ENCODE results near the gene HSD11B1L.
"Not testable (repeated sequence)": the region's sequence is repeated elsewhere in the genome, so short reads cannot be mapped to it uniquely, and the experiment has no call there.

The HSD11B1L gene

GRCh38 chr19:5697022-5697889 lies 16.4 kb downstream of the HSD11B1L start:
- TF ChIP-seq POLR2AphosphoS5 (IDR thresholded peaks at IDR 0.05; ENCODE audit: low read depth, low read length) (peak; percentile 78), POLR2A (IDR thresholded peaks at IDR 0.05; ENCODE audit: low read depth, low read length) (peak; percentile 54), TAF1 (IDR thresholded peaks at IDR 0.05; ENCODE audit: borderline replicate concordance, low read depth, low read length) (no peak)
- DNase-seq (ENCODE audit: insufficient read length) (no peak), FAIRE-seq (no peak)

GRCh38 chr19:5697890-5698634 lies 17.2 kb downstream of the HSD11B1L start:
- FAIRE-seq (no peak), DNase-seq (ENCODE audit: insufficient read length) (no peak)
- TF ChIP-seq POLR2AphosphoS5 (IDR thresholded peaks at IDR 0.05; ENCODE audit: low read depth, low read length), result peak; percentile 19; the same call in 1 of the 2 replicates
- no peak for TF ChIP-seq POLR2A (IDR thresholded peaks at IDR 0.05; ENCODE audit: low read depth, low read length)

DNA sequence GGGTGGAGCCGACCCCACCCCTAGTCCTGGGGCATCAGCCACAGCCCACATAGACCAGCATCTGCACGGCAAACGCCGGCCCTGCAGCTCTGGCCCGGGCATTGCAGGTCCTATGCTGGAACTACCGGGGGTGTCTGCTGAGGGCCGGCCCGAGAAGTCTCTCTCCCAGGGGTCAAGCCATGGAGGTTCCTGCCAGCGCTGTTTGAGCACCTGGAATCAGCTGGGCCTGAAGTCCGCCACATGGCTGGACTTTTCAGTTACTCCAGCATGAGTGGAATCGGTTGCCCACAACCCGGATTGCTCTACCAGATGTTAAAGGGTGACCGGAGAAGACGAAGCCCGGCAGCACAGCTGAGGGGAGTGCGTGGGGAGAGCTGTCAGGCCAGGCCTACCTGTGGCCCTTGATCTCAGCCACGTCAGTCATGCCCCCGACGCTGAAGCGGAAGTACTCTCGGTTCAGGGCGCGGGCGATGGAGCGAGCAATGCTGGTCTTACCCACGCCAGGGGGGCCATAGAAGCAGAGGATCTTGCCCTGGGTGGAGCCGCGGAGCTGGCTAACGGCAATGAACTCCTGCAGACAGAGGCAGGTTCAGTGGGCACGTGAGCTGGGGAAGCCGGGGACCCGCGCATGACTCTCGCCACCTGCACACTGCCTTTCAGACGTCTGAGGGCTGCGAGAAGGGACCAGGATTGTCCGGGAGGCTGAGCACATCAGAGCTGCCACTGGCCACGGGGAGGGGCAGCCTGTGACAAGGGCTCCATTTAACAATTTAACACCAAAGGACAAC lies 18.0 kb downstream of the HSD11B1L start:
- DNase-seq (ENCODE audit: insufficient read length), result no peak
- no peak for FAIRE-seq
- TF ChIP-seq POLR2AphosphoS5 (IDR thresholded peaks at IDR 0.05; ENCODE audit: low read depth, low read length) (peak; percentile 40), POLR2A (IDR thresholded peaks at IDR 0.05; ENCODE audit: low read depth, low read length) (peak; percentile 36; the same call in 1 of the 2 replicates), TAF1 (IDR thresholded peaks at IDR 0.05; ENCODE audit: borderline replicate concordance, low read depth, low read length) (no peak)

DNA sequence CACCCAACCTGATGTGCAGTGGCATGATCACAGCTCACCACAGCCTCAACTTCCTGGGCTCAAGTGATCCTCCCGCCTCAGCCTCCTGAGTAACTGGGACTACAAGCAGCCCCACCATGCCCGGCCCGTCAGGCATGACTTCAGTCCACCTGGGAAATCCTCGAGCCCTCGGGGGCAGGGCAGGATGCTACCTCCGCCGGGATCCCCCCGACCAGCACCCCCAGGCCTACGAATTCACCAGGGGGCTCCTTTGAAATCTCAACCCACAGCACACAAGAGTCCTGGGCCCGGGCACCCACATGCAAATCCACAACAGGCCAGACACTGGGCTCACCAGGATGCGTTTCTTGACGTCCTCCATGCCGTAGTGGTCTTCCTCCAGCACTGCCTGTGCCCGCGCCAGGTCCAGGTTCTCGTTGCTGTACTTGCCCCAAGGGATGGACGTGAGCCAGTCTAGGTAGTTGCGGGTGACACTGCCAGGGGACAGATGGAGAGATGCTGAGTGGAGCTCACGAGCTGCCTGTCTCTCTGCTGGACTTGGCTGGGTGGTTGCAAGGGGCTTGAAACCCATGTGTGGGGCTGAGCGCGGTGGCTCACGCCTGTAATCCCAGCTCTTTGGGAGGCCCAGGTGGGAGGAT lies 19.7 kb downstream of the HSD11B1L start:
- DNase-seq (ENCODE audit: insufficient read length), result no peak
- TF ChIP-seq TAF1 (IDR thresholded peaks at IDR 0.05; ENCODE audit: borderline replicate concordance, low read depth, low read length) (no peak), POLR2A (IDR thresholded peaks at IDR 0.05; ENCODE audit: low read depth, low read length) (peak; percentile 42; the same call in 1 of the 2 replicates), POLR2AphosphoS5 (IDR thresholded peaks at IDR 0.05; ENCODE audit: low read depth, low read length) (peak; percentile 47; the same call in 1 of the 2 replicates)
- FAIRE-seq, result no peak

DNA sequence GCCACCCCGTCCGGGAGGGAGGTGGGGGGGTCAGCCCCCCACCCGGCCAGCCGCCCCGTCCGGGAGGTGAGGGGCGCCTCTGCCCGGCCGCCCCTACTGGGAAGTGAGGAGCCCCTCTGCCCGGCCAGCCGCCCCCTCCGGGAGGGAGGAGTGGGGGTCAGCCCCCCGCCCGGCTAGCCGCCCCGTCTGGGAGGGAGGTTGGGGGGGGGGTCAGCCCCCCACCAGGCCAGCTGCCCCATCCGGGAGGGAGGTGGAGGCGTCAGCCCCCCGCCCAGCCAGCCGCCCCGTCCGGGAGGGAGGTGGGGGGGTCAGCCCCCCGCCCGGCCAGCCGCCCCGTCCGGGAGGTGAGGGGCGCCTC lies 21.2 kb downstream of the HSD11B1L start:
- not testable (repeated sequence) for FAIRE-seq; DNase-seq (ENCODE audit: insufficient read length)

GRCh38 chr19:5703819-5704818 lies 23.3 kb downstream of the HSD11B1L start:
- no peak for FAIRE-seq
- DNase-seq (ENCODE audit: insufficient read length), result no peak
- TF ChIP-seq TAF1 (IDR thresholded peaks at IDR 0.05; ENCODE audit: borderline replicate concordance, low read depth, low read length) (no peak), POLR2AphosphoS5 (IDR thresholded peaks at IDR 0.05; ENCODE audit: low read depth, low read length) (peak; percentile 20; the same call in 1 of the 2 replicates)

GRCh38 chr19:5705552-5705951 lies 24.7 kb downstream of the HSD11B1L start:
- no peak for FAIRE-seq
- DNase-seq (ENCODE audit: insufficient read length), result no peak

DNA sequence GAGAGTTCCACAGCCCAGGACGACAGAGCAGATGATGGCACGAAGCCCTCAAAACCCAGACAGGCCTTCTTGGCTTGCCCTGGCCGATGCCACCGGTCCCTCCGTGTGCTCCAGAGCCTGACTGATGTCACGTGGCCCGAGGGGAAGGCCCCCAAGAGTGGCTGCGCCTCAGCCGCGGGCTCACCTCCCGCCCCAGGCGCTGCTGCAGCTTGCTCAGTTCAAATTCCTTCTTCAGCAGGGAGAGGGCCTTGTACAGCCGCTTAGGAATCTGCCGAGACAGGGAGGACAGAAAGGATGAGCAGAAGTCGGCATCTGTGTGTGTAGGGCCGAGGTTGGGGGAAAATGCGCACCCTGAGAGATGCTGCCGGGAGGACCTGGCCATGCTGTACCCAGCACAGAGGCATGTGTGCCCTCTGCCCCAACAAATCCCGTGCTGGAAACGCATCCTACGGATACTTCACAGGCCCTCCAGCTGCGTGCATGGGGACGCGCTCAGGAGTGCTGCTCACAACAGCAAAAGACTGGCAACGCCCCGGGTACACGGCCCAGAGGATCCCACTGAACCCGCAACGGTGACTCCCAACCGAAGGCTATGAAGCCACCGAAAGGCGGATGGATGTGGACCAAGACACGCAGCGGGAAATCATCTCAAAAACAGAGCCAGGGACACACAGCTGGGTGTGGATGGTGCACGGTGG lies 26.2 kb downstream of the HSD11B1L start:
- DNase-seq (ENCODE audit: insufficient read length) (no peak), FAIRE-seq (no peak)
- TF ChIP-seq TAF1 (IDR thresholded peaks at IDR 0.05; ENCODE audit: borderline replicate concordance, low read depth, low read length) (no peak), POLR2AphosphoS5 (IDR thresholded peaks at IDR 0.05; ENCODE audit: low read depth, low read length) (no peak; the same call in 1 of the 2 replicates), POLR2A (IDR thresholded peaks at IDR 0.05; ENCODE audit: low read depth, low read length) (no peak)

More at GRCh38 chr19:5705552-5705951, 24.7 kb downstream of the HSD11B1L start:
- TF ChIP-seq POLR2A (IDR thresholded peaks at IDR 0.05; ENCODE audit: low read depth, low read length), result no peak; the same call in 1 of the 2 replicates
- TF ChIP-seq TAF1 (IDR thresholded peaks at IDR 0.05; ENCODE audit: borderline replicate concordance, low read depth, low read length), result no peak
- no peak for TF ChIP-seq POLR2AphosphoS5 (IDR thresholded peaks at IDR 0.05; ENCODE audit: low read depth, low read length)
